Lung microvascular endothelial cell (primary cell): ENCODE results near the gene GUCY2D. TPM values are rescaled to one million over a fixed set of nuclear protein-coding genes. Genes with fewer than 3 reads are reported as not detected.
A peak's percentile ranks its signal among the peaks of the same experiment; 100 is the strongest.
"Not testable (repeated sequence)": the region's sequence is repeated elsewhere in the genome, so short reads cannot be mapped to it uniquely, and the experiment has no call there.

Source experiments
- DNase-seq, 2 donors: peaks; one replicate each; pipeline versions ENCODE4 v3.0.0 to v3.0.0-alpha.2; 2010; ENCODE audit warnings: low read depth in 2 of 2
- total RNA-seq: library from RNA; depleted of rRNA; stranded (reverse); fragments of >200 nt; gene quantifications from 2 replicates; pipeline ENCODE4 v1.2.1, GENCODE V29; 2014

Gene GUCY2D
- total RNA-seq, 1 donor from 2014 or later, result not detected

DNA sequence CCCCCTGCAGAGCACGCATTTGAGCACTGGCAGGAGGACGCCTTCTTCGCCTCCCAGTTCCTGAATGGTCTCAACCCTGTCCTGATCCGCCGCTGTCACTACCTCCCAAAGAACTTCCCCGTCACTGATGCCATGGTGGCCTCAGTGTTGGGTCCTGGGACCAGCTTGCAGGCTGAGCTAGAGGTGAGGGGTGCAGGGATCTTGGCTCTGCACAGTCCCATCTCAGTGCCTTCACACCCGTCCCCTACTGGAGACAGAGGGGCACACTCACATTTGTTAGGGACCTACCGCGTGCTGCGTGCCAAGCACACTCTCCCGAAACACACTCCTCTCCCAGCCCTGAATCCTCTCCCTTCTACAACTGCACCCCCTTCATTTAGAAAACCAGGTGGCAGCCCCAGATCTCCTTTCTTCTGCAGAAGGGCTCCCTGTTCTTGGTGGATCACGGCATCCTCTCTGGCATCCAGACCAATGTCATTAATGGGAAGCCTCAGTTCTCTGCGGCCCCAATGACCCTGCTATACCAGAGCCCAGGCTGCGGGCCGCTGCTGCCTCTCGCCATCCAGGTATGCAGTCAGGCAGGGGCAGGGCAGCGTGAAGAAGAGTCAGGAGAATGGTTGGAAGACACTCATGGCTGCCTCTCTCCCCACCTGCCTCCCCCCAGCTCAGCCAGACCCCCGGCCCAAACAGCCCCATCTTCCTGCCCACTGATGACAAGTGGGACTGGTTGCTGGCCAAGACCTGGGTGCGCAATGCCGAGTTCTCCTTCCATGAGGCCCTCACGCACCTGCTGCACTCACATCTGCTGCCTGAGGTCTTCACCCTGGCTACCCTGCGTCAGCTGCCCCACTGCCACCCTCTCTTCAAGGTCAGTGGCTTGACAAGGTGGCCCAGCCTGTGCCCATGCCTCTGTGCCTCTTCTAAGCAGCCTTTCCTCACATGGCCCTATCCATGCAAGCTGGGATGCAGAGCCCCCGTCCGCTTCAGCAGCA lies 42.7 kb downstream of the GUCY2D start:
- DNase-seq, result no peak

DNA sequence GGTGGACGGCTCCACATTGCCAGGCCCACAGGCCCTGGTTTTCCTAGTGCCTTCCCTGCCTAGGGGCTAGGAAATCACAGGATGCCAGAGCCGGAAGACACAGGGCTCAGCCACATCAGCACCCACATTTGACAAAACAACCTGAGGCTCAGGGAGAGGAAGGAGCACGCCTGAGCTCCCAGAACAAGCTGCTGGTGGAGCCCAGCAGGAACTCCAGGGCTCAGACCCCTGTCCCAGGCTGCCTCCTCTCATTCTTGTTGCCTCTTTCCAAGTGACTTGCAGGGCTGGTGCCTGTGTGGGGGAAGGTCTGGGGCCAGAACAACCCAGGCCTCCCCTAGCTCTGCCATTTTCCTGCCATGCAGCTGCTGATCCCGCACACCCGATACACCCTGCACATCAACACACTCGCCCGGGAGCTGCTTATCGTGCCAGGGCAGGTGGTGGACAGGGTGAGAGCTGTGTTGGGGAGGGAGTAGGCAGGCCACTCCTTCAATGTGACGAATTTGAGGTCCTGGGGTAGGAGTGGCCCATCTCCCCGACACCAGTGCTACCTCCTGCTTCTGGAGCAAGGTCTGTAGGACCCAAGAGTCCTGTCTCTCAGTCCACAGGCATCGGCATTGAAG lies 44.0 kb downstream of the GUCY2D start:
- DNase-seq, result no peak

- no peak for DNase-seq
Measured at GRCh38 chr17:8046929-8047768, 44.7 kb downstream of the GUCY2D start.

DNA sequence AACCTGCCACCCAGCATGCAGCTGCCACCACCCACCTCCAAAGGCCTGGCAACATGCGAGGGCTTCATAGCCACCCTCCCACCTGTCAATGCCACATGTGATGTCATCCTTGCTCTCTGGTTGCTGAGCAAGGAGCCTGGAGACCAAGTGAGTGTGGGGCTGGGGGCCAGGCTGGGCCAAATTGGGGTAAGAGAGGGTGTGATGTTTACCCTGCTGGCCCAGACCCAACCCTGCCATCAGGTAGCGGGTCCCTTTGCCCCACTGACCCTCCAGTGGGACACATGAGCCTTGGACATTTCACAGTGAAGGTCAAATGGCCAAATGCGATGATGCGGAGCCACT lies 45.3 kb downstream of the GUCY2D start:
- DNase-seq, result no peak

GRCh38 chr17:8048236-8048635 lies 45.8 kb downstream of the GUCY2D start:
- no peak for DNase-seq

- DNase-seq, result no peak
Measured at GRCh38 chr17:8048736-8049135, 46.3 kb downstream of the GUCY2D start.

- DNase-seq, result no peak
Measured at GRCh38 chr17:8051831-8052230, 49.4 kb downstream of the GUCY2D start.

GRCh38 chr17:8052256-8053252 lies 50.1 kb downstream of the GUCY2D start:
- DNase-seq, result no peak

DNA sequence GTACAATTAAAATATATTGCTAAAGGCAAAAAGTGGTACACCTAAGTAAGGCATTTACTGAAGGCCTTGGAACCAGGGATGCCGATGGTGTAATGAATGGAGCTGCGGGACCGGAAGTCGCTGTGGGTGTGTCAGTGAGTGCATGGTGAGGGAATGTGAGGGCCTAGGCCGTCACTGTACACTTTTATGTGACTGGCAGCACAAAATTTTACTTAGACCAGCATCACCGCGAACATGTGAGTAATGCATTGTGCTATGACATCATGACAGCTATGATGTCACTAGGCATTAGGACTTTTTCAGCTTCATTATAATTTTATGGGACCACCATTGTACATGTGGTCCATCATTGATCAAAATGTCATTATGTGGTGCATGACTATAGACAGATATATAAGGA lies 51.2 kb downstream of the GUCY2D start:
- DNase-seq, result no peak

DNA sequence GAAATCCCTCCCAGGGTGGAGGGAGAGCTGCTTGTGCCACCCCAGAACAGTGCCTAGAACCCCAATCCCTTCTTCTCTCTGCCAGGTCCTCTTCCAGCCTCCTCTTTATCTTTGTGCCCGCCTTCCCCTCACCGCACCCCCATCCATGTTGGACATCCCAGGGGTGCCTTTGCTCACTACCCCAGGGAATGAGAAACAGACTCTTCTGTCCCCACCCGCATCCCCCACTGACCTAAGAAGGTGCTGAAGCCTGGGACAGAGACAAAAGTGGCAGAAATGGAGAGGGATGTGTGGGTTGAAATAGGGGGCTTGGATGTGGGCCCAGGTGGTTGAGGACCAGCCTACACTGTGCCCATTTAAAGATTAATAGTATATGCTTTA lies 53.4 kb downstream of the GUCY2D start:
- DNase-seq, result no peak

- peak in 1 of 2 donors; percentile 91 for DNase-seq
Measured at GRCh38 chr17:8056232-8056975, 54.0 kb downstream of the GUCY2D start.

DNA sequence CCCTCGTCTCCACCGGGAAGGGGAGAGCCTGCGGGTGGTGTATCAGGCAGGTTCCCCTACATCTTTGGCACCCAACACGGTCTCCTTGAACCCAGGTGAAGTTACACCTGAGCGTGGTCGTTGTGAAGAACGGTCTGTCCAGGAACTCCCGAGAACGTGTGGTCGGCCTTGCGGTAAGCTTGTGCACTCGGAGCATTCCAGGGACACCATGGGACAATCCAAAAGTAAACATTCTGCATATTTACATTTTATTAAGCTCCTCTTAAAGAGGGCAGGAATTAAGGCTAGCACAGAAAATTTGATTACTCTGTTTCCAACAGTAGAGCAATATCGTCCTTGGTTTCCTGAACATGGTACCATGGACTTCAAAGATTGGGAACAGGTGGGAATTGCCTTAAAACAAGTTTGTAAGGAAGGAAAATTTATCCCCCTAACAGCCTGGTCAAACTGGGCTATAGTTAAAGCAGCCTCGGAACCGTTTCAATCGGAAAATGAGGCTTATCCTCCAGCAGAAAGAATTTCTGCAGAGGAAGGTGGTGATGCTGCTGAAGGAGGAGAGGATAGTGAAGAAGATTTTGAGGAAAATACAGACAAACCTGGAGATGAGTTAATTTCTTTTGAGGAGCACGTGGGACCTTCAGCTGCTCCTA lies 54.7 kb downstream of the GUCY2D start:
- DNase-seq, result no peak

GRCh38 chr17:8057691-8058114 lies 55.3 kb downstream of the GUCY2D start:
- peak; percentile 81 to 84 for DNase-seq

GRCh38 chr17:8059131-8059530 lies 56.7 kb downstream of the GUCY2D start:
- DNase-seq, result peak in 1 of 2 donors; percentile 40

- DNase-seq, result peak; percentile 71 to 82
Measured at GRCh38 chr17:8060274-8060673, 57.9 kb downstream of the GUCY2D start.

DNA sequence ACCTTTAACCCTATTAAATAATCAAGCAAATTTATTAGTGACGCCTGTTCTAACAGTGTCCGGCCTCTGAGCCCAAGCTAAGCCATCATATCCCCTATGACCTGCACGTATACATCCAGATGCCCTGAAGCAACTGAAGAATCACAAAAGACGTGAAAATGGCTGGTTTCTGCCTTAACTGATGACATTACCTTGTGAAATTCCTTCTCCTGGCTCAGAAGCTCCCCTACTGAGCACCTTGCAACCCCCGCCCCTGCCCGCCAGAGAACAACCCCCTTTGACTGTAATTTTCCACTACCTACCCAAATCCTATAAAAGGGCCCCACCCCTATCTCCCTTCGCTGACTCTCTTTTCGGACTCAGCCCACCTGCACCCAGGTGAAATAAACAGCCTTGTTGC lies 59.4 kb downstream of the GUCY2D start:
- not testable (repeated sequence) for DNase-seq

DNA sequence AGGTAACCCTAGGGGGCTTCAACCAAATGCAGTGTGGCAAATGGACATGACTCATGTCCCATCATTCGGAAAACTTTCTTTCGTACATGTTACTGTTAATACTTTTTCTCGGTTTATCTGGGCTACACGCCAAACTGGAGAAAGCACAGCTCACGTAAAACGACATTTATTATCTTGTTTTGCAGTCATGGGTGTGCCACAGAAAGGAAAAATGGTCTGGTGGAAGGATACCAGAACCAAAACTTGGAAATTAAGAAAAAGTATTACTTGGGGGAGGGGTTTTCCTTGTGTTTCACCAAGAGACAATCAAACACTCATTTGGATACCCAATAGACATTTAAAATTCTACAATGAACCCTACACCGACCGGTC lies 60.0 kb downstream of the GUCY2D start:
- DNase-seq, result peak; percentile 13 to 90

DNA sequence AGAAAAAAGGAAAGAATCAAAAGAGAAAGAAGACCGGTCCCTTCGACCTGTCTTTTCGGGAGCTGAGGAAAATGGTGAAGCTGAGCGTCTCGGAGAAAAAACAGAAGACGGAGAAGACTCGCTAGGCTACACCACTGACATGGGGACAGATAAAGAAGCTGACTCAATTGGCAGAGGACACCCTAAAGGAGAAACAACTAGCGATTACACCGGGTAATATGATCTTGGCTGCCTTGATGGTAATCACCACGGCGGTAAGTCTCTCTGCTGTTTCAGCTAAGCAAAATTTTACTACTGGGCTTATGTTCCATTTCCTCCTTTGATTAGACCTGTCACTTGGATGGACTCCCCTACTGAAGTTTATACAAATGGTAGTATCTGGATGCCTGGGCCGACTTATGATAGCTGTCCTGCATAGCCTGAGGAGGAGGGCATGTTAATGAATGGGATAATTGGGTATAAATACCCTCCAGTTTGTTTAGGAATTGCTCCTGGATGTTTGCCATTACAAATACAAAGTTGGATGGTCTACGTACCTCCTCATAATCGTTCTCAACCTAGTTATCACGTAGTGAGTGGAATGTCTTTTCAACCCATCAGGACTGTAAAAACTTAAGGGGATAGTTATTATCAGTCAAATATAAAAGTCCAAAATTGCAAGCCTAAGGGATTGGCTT lies 60.5 kb downstream of the GUCY2D start:
- DNase-seq, result peak in 1 of 2 donors; percentile 14
